GM15510 (cell line): ENCODE measurements around the gene GNG4.

Source experiments
- POLR2A ChIP-seq: IDR thresholded peaks from 3 replicates; pipeline ENCODE4 v1.6.1; 2011; ENCODE audit warnings: borderline replicate concordance; ENCODE audit not compliant: insufficient read length; ENCODE audit errors: extremely low read depth

GNG4 gene

GRCh38 chr1:235500971-235501540 lies 148.5 kb downstream of the GNG4 start:
- TF ChIP-seq POLR2A = no peak
